Measurements from ENCODE around the gene ECT2. TPM values are rescaled to one million over a fixed set of nuclear protein-coding genes. Genes with fewer than 3 reads are reported as not detected.

The ECT2 gene
- total RNA-seq, 1 donor from 2014 or later = 45.1 TPM

GRCh38 chr3:172709774-172710663, 40.5 kb upstream of the ECT2 start:
- peak overlapping the region; percentile 86 for H3K27ac Mint-ChIP-seq
- H3K4me1 Mint-ChIP-seq (ENCODE audit: unreplicated experiment) = peaks cover 18% of the 10 kb centered on the region
- H3K36me3 Mint-ChIP-seq = no peaks in the 10 kb centered on the region
- no peaks in the 10 kb centered on the region for H3K27me3 Mint-ChIP-seq
- peak overlapping the region; percentile 96 for H3K4me3 Mint-ChIP-seq
- TF ChIP-seq, protein P1, sequence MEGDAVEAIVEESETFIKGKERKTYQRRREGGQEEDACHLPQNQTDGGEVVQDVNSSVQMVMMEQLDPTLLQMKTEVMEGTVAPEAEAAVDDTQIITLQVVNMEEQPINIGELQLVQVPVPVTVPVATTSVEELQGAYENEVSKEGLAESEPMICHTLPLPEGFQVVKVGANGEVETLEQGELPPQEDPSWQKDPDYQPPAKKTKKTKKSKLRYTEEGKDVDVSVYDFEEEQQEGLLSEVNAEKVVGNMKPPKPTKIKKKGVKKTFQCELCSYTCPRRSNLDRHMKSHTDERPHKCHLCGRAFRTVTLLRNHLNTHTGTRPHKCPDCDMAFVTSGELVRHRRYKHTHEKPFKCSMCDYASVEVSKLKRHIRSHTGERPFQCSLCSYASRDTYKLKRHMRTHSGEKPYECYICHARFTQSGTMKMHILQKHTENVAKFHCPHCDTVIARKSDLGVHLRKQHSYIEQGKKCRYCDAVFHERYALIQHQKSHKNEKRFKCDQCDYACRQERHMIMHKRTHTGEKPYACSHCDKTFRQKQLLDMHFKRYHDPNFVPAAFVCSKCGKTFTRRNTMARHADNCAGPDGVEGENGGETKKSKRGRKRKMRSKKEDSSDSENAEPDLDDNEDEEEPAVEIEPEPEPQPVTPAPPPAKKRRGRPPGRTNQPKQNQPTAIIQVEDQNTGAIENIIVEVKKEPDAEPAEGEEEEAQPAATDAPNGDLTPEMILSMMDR (conservative IDR thresholded peaks at IDR 0.05) = no peak
- no peaks in the 10 kb centered on the region for H3K9me3 Mint-ChIP-seq
- no peak for DNase-seq (ENCODE audit: extremely low spot score, unreplicated experiment)

DNA sequence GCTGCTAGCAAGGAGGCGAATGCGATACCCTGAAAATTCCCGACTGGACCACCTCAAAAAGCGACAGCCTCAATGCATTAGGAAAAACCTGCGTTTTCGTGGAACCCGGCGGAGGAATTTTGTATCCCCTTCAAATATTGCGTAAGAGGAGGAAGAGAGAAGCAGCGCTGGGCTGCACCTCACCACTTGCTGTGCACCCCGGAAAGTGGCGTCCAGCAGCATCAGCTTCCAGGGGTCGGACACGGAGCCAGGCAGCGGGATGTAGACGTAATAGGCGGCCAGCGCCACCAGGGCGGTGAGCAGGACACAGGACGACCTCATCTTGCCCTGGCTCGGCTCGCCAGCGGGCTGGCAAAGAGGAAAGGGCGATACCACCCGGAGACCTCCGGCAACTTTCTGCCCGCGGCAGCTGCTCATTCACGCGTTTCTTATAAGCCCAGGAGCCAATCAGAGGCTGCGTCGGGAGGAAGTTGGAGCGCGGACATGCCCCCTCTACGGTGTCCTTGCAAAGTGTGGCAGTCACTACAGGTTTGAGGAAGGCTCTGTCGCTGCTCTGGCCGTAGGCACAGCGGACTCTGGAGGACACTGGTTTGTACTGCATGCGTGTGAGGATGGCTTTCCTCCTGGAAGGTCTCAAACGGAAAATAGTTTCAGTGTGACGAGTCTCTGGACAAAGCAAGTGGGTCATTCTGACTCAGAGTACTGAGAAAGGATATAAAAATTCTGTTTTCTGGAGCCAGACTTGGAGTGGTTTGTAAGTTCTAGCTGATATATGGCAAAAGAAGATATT, 39.7 kb upstream of the ECT2 start, which contains the start of gene NCEH1:
TSS of gene NCEH1 (minus strand) at position 404 of the 790 bp plus-strand sequence. CDS start at position 321, 83 bp downstream.
- no peaks in the 10 kb centered on the region for H3K27me3 Mint-ChIP-seq
- no peaks in the 10 kb centered on the region for H3K9me3 Mint-ChIP-seq
- H3K4me3 Mint-ChIP-seq = peak within 1 kb of the TSS; percentile 96
- TF ChIP-seq, protein P1 (conservative IDR thresholded peaks at IDR 0.05) = peak; percentile 78
- H3K27ac Mint-ChIP-seq = peak within 1 kb of the TSS; percentile 86
- DNase-seq (ENCODE audit: extremely low spot score, unreplicated experiment) = peak; percentile 80
- H3K4me1 Mint-ChIP-seq (ENCODE audit: unreplicated experiment) = peaks cover 18% of the 10 kb centered on the region
- no peaks in the 10 kb centered on the region for H3K36me3 Mint-ChIP-seq

DNA sequence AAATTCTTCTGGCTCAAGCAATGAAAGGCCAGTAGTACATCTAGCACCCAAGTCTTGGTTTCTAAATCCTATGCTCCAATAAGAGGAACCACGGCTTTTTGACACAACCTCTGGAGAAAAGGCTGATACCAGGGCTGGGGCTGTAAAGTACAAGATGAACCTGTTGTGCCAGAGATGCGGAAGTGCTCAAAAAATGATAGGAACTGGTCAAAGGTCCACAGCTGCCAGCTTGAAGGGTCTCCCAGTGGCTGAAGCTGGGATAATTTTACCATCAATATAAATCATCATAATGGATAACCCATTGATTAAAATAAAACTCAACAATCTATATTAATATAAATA, 39.1 kb upstream of the ECT2 start:
- Mint-ChIP-seq H3K9me3 (no peaks in the 10 kb centered on the region), H3K4me3 (peak overlapping the region; percentile 96), H3K36me3 (no peaks in the 10 kb centered on the region), H3K27ac (peak overlapping the region; percentile 86), H3K27me3 (no peaks in the 10 kb centered on the region), H3K4me1 (ENCODE audit: unreplicated experiment) (peaks cover 18% of the 10 kb centered on the region)
- DNase-seq (ENCODE audit: extremely low spot score, unreplicated experiment) = no peak
- TF ChIP-seq, protein P1 (conservative IDR thresholded peaks at IDR 0.05) = no peak

DNA sequence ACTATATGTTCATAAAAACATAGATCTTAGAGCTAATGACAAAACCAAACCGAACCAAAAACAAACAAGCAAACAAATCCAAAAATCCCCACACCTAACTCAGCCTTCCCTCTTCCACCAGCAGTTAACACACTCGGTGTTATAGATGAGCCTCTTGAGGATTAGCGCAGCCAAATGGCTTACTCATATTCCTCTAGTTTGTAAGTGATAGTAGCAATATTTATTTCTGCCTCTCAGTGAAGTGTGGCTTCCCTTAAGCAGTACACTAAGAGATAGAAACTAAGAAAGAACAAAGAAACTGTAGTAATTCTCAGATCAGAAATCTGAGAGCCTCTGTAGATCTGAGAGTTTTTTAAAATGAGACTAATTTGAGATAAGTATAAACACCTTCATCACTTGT, 37.2 kb upstream of the ECT2 start:
- no peaks in the 10 kb centered on the region for H3K9me3 Mint-ChIP-seq
- TF ChIP-seq, protein P1 (conservative IDR thresholded peaks at IDR 0.05) = no peak
- H3K27me3 Mint-ChIP-seq = no peaks in the 10 kb centered on the region
- peaks cover 14% of the 10 kb centered on the region for H3K4me1 Mint-ChIP-seq (ENCODE audit: unreplicated experiment)
- H3K4me3 Mint-ChIP-seq = peak overlapping the region; percentile 12
- H3K36me3 Mint-ChIP-seq = no peaks in the 10 kb centered on the region
- peak overlapping the region; percentile 25 for H3K27ac Mint-ChIP-seq
- no peak for DNase-seq (ENCODE audit: extremely low spot score, unreplicated experiment)

- Mint-ChIP-seq H3K4me3 (no peak overlapping the region), H3K9me3 (no peaks in the 10 kb centered on the region), H3K27ac (no peak overlapping the region), H3K27me3 (no peaks in the 10 kb centered on the region), H3K4me1 (ENCODE audit: unreplicated experiment) (no peaks in the 10 kb centered on the region), H3K36me3 (peaks cover 6% of the 10 kb centered on the region)
- TF ChIP-seq, protein P1 (conservative IDR thresholded peaks at IDR 0.05) = no peak
- DNase-seq (ENCODE audit: extremely low spot score, unreplicated experiment) = no peak
Measured at GRCh38 chr3:172716476-172716875, 34.0 kb upstream of the ECT2 start.
